ENCODE data around the gene SRM. TPM values are rescaled to one million over a fixed set of nuclear protein-coding genes. Genes with fewer than 3 reads are reported as not detected.

The SRM gene
- total and polyA plus RNA-seq, 2 of the 13 experiments (the other 11 are each of a cell fraction or from before 2014, with no cell fraction given) = 27.9 to 31.8 TPM

GRCh38 chr1:11053758-11054137 lies 6.1 kb downstream of the SRM start (continued):
- TF ChIP-seq PRDM4 (CRISPR knock-in tag; IDR thresholded peaks at IDR 0.05; ENCODE audit: borderline replicate concordance) = no peak
- no peak for TF ChIP-seq ZFY (CRISPR knock-in tag; IDR thresholded peaks at IDR 0.05)
- no peak; the same call in 1 of the 2 replicates for TF ChIP-seq RBFOX2 (IDR thresholded peaks at IDR 0.05; ENCODE audit: low read depth, low read length)
- no peak for TF ChIP-seq ZSCAN30 (CRISPR knock-in tag; IDR thresholded peaks at IDR 0.05)
- no peak for TF ChIP-seq ATF7 (IDR thresholded peaks at IDR 0.05)
- TF ChIP-seq ATF7 (CRISPR knock-in tag; IDR thresholded peaks at IDR 0.05) = no peak
- no peak for TF ChIP-seq ZNF30 (CRISPR knock-in tag; IDR thresholded peaks at IDR 0.05)
- no peak for TF ChIP-seq ZNF605 (CRISPR knock-in tag; IDR thresholded peaks at IDR 0.05)
- TF ChIP-seq MIXL1 (CRISPR knock-in tag; IDR thresholded peaks at IDR 0.05) = no peak
- TF ChIP-seq HNF4A (CRISPR knock-in tag; IDR thresholded peaks at IDR 0.05) = 0 out of 2 replicates have a peak, but pooled peaks have one; percentile 20
- no peak for TF ChIP-seq NFKB2 (CRISPR knock-in tag; IDR thresholded peaks at IDR 0.05; ENCODE audit: borderline replicate concordance)
- TF ChIP-seq DRAP1 (CRISPR knock-in tag; IDR thresholded peaks at IDR 0.05) = no peak
- TF ChIP-seq ZNF282 (IDR thresholded peaks at IDR 0.05; ENCODE audit: partially characterized antibody) = no peak
- TF ChIP-seq ZNF513 (CRISPR knock-in tag; conservative IDR thresholded peaks at IDR 0.05) = no peak
- no peak for TF ChIP-seq NR2F1 (CRISPR knock-in tag; IDR thresholded peaks at IDR 0.05)
- TF ChIP-seq NFE2L2 (IDR thresholded peaks at IDR 0.05; ENCODE audit: low read length) = no peak
- TF ChIP-seq TRAFD1 (CRISPR knock-in tag; IDR thresholded peaks at IDR 0.05; ENCODE audit: borderline replicate concordance) = no peak
- TF ChIP-seq MLX (CRISPR knock-in tag; IDR thresholded peaks at IDR 0.05) = no peak
- TF ChIP-seq HOXA9 (CRISPR knock-in tag; IDR thresholded peaks at IDR 0.05; ENCODE audit: borderline replicate concordance) = no peak
- TF ChIP-seq SALL1 (CRISPR knock-in tag; IDR thresholded peaks at IDR 0.05) = peak; percentile 49; the same call in 1 of the 2 replicates
- peak; percentile 36; the same call in 1 of the 2 replicates for TF ChIP-seq MED13 (CRISPR knock-in tag; IDR thresholded peaks at IDR 0.05)
- no peak for TF ChIP-seq ARNT (IDR thresholded peaks at IDR 0.05)
- TF ChIP-seq ZBTB1 (CRISPR knock-in tag; IDR thresholded peaks at IDR 0.05; ENCODE audit: borderline replicate concordance) = no peak
- no peak for TF ChIP-seq TIGD3 (CRISPR knock-in tag; IDR thresholded peaks at IDR 0.05; ENCODE audit: borderline replicate concordance)
- TF ChIP-seq ZNF207 (IDR thresholded peaks at IDR 0.05; ENCODE audit: borderline replicate concordance) = no peak
